ENCODE results near the gene CYP3A7.

CYP3A7 gene

GRCh38 chr7:99709838-99710578, 25.0 kb downstream of the CYP3A7 start:
- TF ChIP-seq EZH2 (IDR thresholded peaks at IDR 0.05; ENCODE audit: borderline replicate concordance, low read length): no peak
- TF ChIP-seq, protein P1, sequence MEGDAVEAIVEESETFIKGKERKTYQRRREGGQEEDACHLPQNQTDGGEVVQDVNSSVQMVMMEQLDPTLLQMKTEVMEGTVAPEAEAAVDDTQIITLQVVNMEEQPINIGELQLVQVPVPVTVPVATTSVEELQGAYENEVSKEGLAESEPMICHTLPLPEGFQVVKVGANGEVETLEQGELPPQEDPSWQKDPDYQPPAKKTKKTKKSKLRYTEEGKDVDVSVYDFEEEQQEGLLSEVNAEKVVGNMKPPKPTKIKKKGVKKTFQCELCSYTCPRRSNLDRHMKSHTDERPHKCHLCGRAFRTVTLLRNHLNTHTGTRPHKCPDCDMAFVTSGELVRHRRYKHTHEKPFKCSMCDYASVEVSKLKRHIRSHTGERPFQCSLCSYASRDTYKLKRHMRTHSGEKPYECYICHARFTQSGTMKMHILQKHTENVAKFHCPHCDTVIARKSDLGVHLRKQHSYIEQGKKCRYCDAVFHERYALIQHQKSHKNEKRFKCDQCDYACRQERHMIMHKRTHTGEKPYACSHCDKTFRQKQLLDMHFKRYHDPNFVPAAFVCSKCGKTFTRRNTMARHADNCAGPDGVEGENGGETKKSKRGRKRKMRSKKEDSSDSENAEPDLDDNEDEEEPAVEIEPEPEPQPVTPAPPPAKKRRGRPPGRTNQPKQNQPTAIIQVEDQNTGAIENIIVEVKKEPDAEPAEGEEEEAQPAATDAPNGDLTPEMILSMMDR (IDR thresholded peaks at IDR 0.05; ENCODE audit: low read length): no peak
- no peak overlapping the region for H3K4me3 ChIP-seq (ENCODE audit: low read depth, low read length, poor library complexity, severe bottlenecking)
- no peaks in the 10 kb centered on the region for H3F3A ChIP-seq (ENCODE audit: insufficient read depth, low read length)
- 0 out of 2 replicates have a peak, but pooled peaks cover 1% of the 10 kb centered on the region for H3K9me3 ChIP-seq (ENCODE audit: low read length)
- no peaks in the 10 kb centered on the region for H3K9me2 ChIP-seq (ENCODE audit: low read depth, low read length)
- no peaks in the 10 kb centered on the region for H3K79me2 ChIP-seq (ENCODE audit: insufficient read depth, low read length)
- H3K4me2 ChIP-seq (ENCODE audit: low read length): no peak overlapping the region
- H2AFZ ChIP-seq (ENCODE audit: low read length): no peak overlapping the region
- H3K36me3 ChIP-seq (ENCODE audit: insufficient read depth, low read length): no peaks in the 10 kb centered on the region
- no peaks in the 10 kb centered on the region; the same call in 1 of the 2 replicates for H3K27me3 ChIP-seq (ENCODE audit: insufficient read depth, low read length)
- H3K27ac ChIP-seq (ENCODE audit: low read depth, low read length, poor library complexity, severe bottlenecking): no peak overlapping the region
- no peaks in the 10 kb centered on the region for H4K20me1 ChIP-seq (ENCODE audit: insufficient read depth, low read length)
- H3K4me1 ChIP-seq (ENCODE audit: insufficient read depth, low read length, severe bottlenecking): no peaks in the 10 kb centered on the region
- no peak overlapping the region for H3K9ac ChIP-seq (ENCODE audit: low read length)

GRCh38 chr7:99709260-99709659, 25.7 kb downstream of the CYP3A7 start:
- Histone ChIP-seq H4K20me1 (ENCODE audit: insufficient read depth, low read length) (no peaks in the 10 kb centered on the region), H3K4me2 (ENCODE audit: low read length) (no peak overlapping the region), H3K27ac (ENCODE audit: low read depth, low read length, poor library complexity, severe bottlenecking) (no peak overlapping the region), H3K9me2 (ENCODE audit: low read depth, low read length) (no peaks in the 10 kb centered on the region), H3K79me2 (ENCODE audit: insufficient read depth, low read length) (no peaks in the 10 kb centered on the region), H3K4me1 (ENCODE audit: insufficient read depth, low read length, severe bottlenecking) (no peaks in the 10 kb centered on the region), H3K9ac (ENCODE audit: low read length) (no peak overlapping the region), H3K4me3 (ENCODE audit: low read depth, low read length, poor library complexity, severe bottlenecking) (no peak overlapping the region), H3F3A (ENCODE audit: insufficient read depth, low read length) (no peaks in the 10 kb centered on the region), H2AFZ (ENCODE audit: low read length) (no peak overlapping the region), H3K9me3 (ENCODE audit: low read length) (no peaks in the 10 kb centered on the region), H3K27me3 (ENCODE audit: insufficient read depth, low read length) (no peaks in the 10 kb centered on the region), H3K36me3 (ENCODE audit: insufficient read depth, low read length) (no peaks in the 10 kb centered on the region)
- TF ChIP-seq, protein P1 (IDR thresholded peaks at IDR 0.05; ENCODE audit: low read length): no peak
- TF ChIP-seq EZH2 (IDR thresholded peaks at IDR 0.05; ENCODE audit: borderline replicate concordance, low read length): no peak

GRCh38 chr7:99707096-99707495, 27.9 kb downstream of the CYP3A7 start:
- Histone ChIP-seq H3K9me2 (ENCODE audit: low read depth, low read length) (no peaks in the 10 kb centered on the region), H3K4me1 (ENCODE audit: insufficient read depth, low read length, severe bottlenecking) (no peaks in the 10 kb centered on the region), H4K20me1 (ENCODE audit: insufficient read depth, low read length) (no peaks in the 10 kb centered on the region), H3K9ac (ENCODE audit: low read length) (no peak overlapping the region), H3K4me3 (ENCODE audit: low read depth, low read length, poor library complexity, severe bottlenecking) (no peak overlapping the region), H3K79me2 (ENCODE audit: insufficient read depth, low read length) (no peaks in the 10 kb centered on the region), H3K27me3 (ENCODE audit: insufficient read depth, low read length) (no peaks in the 10 kb centered on the region), H3K27ac (ENCODE audit: low read depth, low read length, poor library complexity, severe bottlenecking) (no peak overlapping the region), H3K9me3 (ENCODE audit: low read length) (no peaks in the 10 kb centered on the region), H3K36me3 (ENCODE audit: insufficient read depth, low read length) (no peaks in the 10 kb centered on the region), H3F3A (ENCODE audit: insufficient read depth, low read length) (no peaks in the 10 kb centered on the region), H2AFZ (ENCODE audit: low read length) (no peak overlapping the region), H3K4me2 (ENCODE audit: low read length) (no peak overlapping the region)
- TF ChIP-seq EZH2 (IDR thresholded peaks at IDR 0.05; ENCODE audit: borderline replicate concordance, low read length): no peak
- TF ChIP-seq, protein P1 (IDR thresholded peaks at IDR 0.05; ENCODE audit: low read length): no peak
